ENCODE results near the gene SFSWAP.

SFSWAP gene

GRCh38 chr12:131824450-131824849, 113.6 kb downstream of the SFSWAP start:
- no peak for DNase-seq (ENCODE audit: extremely low read depth, low read depth)
- no peak for TF ChIP-seq CTCF (IDR thresholded peaks at IDR 0.05; ENCODE audit: low read depth, low read length)

GRCh38 chr12:131825146-131825892, 114.4 kb downstream of the SFSWAP start:
- peak; percentile 57 for DNase-seq (ENCODE audit: extremely low read depth, low read depth)
- TF ChIP-seq CTCF (IDR thresholded peaks at IDR 0.05; ENCODE audit: low read depth, low read length) = no peak

- no peak for DNase-seq (ENCODE audit: extremely low read depth, low read depth)
- TF ChIP-seq CTCF (IDR thresholded peaks at IDR 0.05; ENCODE audit: low read depth, low read length) = no peak
Observed at GRCh38 chr12:131826097-131826928, 115.4 kb downstream of the SFSWAP start.

- peak; percentile 27 for DNase-seq (ENCODE audit: extremely low read depth, low read depth)
- TF ChIP-seq CTCF (IDR thresholded peaks at IDR 0.05; ENCODE audit: low read depth, low read length) = peak; percentile 11
Observed at GRCh38 chr12:131827961-131828534, 117.2 kb downstream of the SFSWAP start, which contains the start of gene MMP17. Gene MMP17 (plus strand): TSS chr12:131828393. CDS start chr12:131828495, 102 bp downstream.

- no peak for DNase-seq (ENCODE audit: extremely low read depth, low read depth)
- TF ChIP-seq CTCF (IDR thresholded peaks at IDR 0.05; ENCODE audit: low read depth, low read length) = no peak
Observed at GRCh38 chr12:131828671-131829355, 117.9 kb downstream of the SFSWAP start.

GRCh38 chr12:131829356-131829747, 118.5 kb downstream of the SFSWAP start:
- no peak for DNase-seq (ENCODE audit: extremely low read depth, low read depth)
- TF ChIP-seq CTCF (IDR thresholded peaks at IDR 0.05; ENCODE audit: low read depth, low read length) = no peak

Measured in AG09319 (cell line).